HepG2 (cell line): ENCODE data around the gene PLXDC2. TPM values are rescaled to one million over a fixed set of nuclear protein-coding genes. Genes with fewer than 3 reads are reported as not detected.

ENCODE experiments used
- ATAC-seq: fragments of 200-7000 bp; cut with Tn5 transposase; 3 replicates; pipeline ENCODE4 v1.9.1; 2020; ENCODE audit warnings: mild to moderate bottlenecking, moderate library complexity
- BruUV-seq: library from RNA; stranded (reverse); fragments of 400-500 nt; replicated peaks from 2 replicates; lab custom pipeline; 2021; lab: Mats Ljungman, UMichigan
- CTCF ChIA-PET: fragments of 300-600 bp; formaldehyde crosslinking; extraction: SDS; loops from one replicate; lab custom pipeline; 2021; ENCODE audit warnings: low total read pairs, inconsistent platforms, low intra/inter-chr PET ratio; lab: Yijun Ruan, JAX
- POLR2A ChIA-PET: fragments of 350-600 bp; sonication (Branson Sonifier 250); formaldehyde crosslinking; loops from one replicate; lab custom pipeline; 2020; ENCODE audit warnings: antibody characterized with exemption, inconsistent platforms; lab: Yijun Ruan, JAX
- DNase-seq: peaks from one replicate; pipeline ENCODE4 v3.0.0-alpha.2; 2015; ENCODE audit warnings: low spot score
- FAIRE-seq: peaks from 3 replicates; lab custom pipeline; 2011; peaks lifted over from hg19 to GRCh38; lab: Jason Lieb, UNC
- H2AFZ ChIP-seq: one replicate; pipeline ENCODE4 v1.6.1; 2011; ENCODE audit warnings: low read length, inconsistent platforms
- H3K27ac ChIP-seq: fragments of 300-600 bp; 3 replicates; pipeline ENCODE4 v1.8.0; 2011; ENCODE audit warnings: mixed run types, mild to moderate bottlenecking, mixed read lengths, low read length, inconsistent platforms; ENCODE audit not compliant: insufficient read depth; ENCODE audit errors: extremely low read length
- H3K27me3 ChIP-seq, 2 experiments: fragments of 200-600 bp in 1 of 2; 2 replicates in 1 of 2; 3 replicates in 1 of 2; pipeline versions ENCODE4 v1.6.0 to v1.8.0; 2011; ENCODE audit warnings: low read length in 2 of 2, mild to moderate bottlenecking in 2 of 2, moderate library complexity in 2 of 2, inconsistent platforms in 1 of 2; ENCODE audit not compliant: insufficient read depth in 2 of 2, control insufficient read depth in 1 of 2
- H3K36me3 ChIP-seq, 2 experiments: fragments of 200-600 bp in 1 of 2; replicated peaks in 1 of 2; 2 replicates in 1 of 2; 3 replicates in 1 of 2; pipeline versions ENCODE4 v1.5.1 to v1.8.0; 2011; ENCODE audit warnings: low read length in 2 of 2, inconsistent platforms in 1 of 2; ENCODE audit not compliant: insufficient read depth in 2 of 2, control insufficient read depth in 1 of 2
- H3K4me1 ChIP-seq: 2 replicates; pipeline ENCODE4 v1.5.1; 2012; ENCODE audit warnings: low read length, inconsistent platforms; ENCODE audit not compliant: insufficient read depth
- H3K4me2 ChIP-seq: 2 replicates; pipeline ENCODE4 v1.6.0; 2011; ENCODE audit warnings: low read depth, low read length, inconsistent platforms
- H3K4me3 ChIP-seq, 3 experiments: fragments of 200-600 bp in 1 of 3; sonication (generic), shearing (Covaris generic) in 1 of 3; replicated peaks in 1 of 3; 2 replicates each; pipeline ENCODE4 v1.5.1; 2011 to 2016; ENCODE audit warnings: low read length in 3 of 3, inconsistent platforms in 2 of 3, low read depth in 2 of 3, mild to moderate bottlenecking in 2 of 3, control low read depth in 1 of 3, mixed read lengths in 1 of 3; ENCODE audit not compliant: insufficient read depth in 1 of 3
- H3K79me2 ChIP-seq: one replicate; pipeline ENCODE4 v1.6.1; 2011; ENCODE audit warnings: low read length, inconsistent platforms; ENCODE audit not compliant: insufficient read depth
- H3K9ac ChIP-seq: 2 replicates; pipeline ENCODE4 v1.6.0; 2011; ENCODE audit warnings: mild to moderate bottlenecking, low read depth, low read length, inconsistent platforms; ENCODE audit not compliant: insufficient read depth
- H3K9me3 ChIP-seq: 2 replicates; pipeline ENCODE4 v1.5.1; 2012; ENCODE audit warnings: mild to moderate bottlenecking, low read length
- H4K20me1 ChIP-seq: 2 replicates; pipeline ENCODE4 v1.6.0; 2011; ENCODE audit warnings: inconsistent platforms, mild to moderate bottlenecking, low read length, moderate library complexity; ENCODE audit not compliant: insufficient read depth
- ELF4 ChIP-seq: sonication (generic); formaldehyde crosslinking; IDR thresholded peaks from 2 replicates; pipeline ENCODE4 v1.5.0; 2020; ENCODE audit warnings: missing genetic modification reagents, mild to moderate bottlenecking, moderate library complexity, borderline replicate concordance
- GZF1 ChIP-seq: sonication (generic); formaldehyde crosslinking; IDR thresholded peaks from 2 replicates; pipeline ENCODE4 v1.5.1; 2020; ENCODE audit warnings: mild to moderate bottlenecking, missing genetic modification reagents
- HDAC1 ChIP-seq: sonication (generic); formaldehyde crosslinking; IDR thresholded peaks from 2 replicates; pipeline ENCODE4 v1.5.1; 2020; ENCODE audit warnings: mild to moderate bottlenecking, missing genetic modification reagents
- LCORL ChIP-seq, 2 experiments: fragments of 450-650 bp in 1 of 2; sonication (generic) in 1 of 2; formaldehyde crosslinking in 1 of 2; IDR thresholded peaks; 2 replicates each; pipeline versions ENCODE4 v1.5.0 to v1.6.1; 2017 to 2020; ENCODE audit warnings: antibody characterized with exemption in 1 of 2, missing genetic modification reagents in 1 of 2
- MAF1 ChIP-seq: sonication (generic); formaldehyde crosslinking; IDR thresholded peaks from 2 replicates; pipeline ENCODE4 v1.5.0; 2020; ENCODE audit warnings: missing genetic modification reagents, borderline replicate concordance
- ZNF777 ChIP-seq: sonication (generic); formaldehyde crosslinking; IDR thresholded peaks from 2 replicates; pipeline ENCODE4 v1.4.0; 2020; ENCODE audit warnings: missing genetic modification reagents
- WGBS: methylation state at CpG from one replicate; pipeline ENCODE4 v1.1.6; 2017; ENCODE audit warnings: low lambda C conversion rate; 5-methylcytosine and 5-hydroxymethylcytosine counted together
- in situ Hi-C: cut with HindIII; loops from 2 replicates; pipeline ENCODE4 v1.10.0; 2017; ENCODE audit warnings: low pct_unique_long_range_greater_than_20kb; ENCODE audit not compliant: extremely low pct_ligation_motif_present
- intact Hi-C: fragments of 100-400 bp; cut with micrococcal nuclease; formaldehyde crosslinking; loops from one replicate; pipeline ENCODE4 v1.10.0; 2022; ENCODE audit not compliant: unreplicated experiment
- polyA plus RNA-seq, 8 experiments: library from polyadenylated mRNA; depleted of rRNA in 3 of 8; stranded (reverse) in 7 of 8; unstranded in 1 of 8; fragments of >200 nt; fragmentation: Illumina TruSeq in 4 of 8; extraction: Trizol in 4 of 8; gene quantifications; 2 replicates each; pipeline versions ENCODE4 v1.2.1 to v1.2.3, GENCODE V29; 2011 to 2016; ENCODE audit warnings: low read depth in 4 of 8, missing spikeins in 1 of 8, mixed read lengths in 1 of 8; ENCODE audit not compliant: insufficient read depth in 1 of 8
- total RNA-seq, 5 experiments: library from RNA; depleted of rRNA; stranded (reverse); fragments of >200 nt; fragmentation: Illumina TruSeq; extraction: Trizol; gene quantifications; 2 replicates each; pipeline ENCODE4 v1.2.3, GENCODE V29; 2016; ENCODE audit warnings: low read depth in 1 of 5
- TF ChIP-seq, protein P1 (sequence below): sonication (generic); formaldehyde crosslinking; IDR thresholded peaks from 2 replicates; pipeline ENCODE4 v1.5.1; 2020; ENCODE audit warnings: mild to moderate bottlenecking, missing genetic modification reagents, moderate library complexity
- TF ChIP-seq, protein P2 (sequence below): sonication (generic); formaldehyde crosslinking; IDR thresholded peaks from 2 replicates; pipeline ENCODE4 v1.4.0; 2020; ENCODE audit warnings: missing genetic modification reagents
- TF ChIP-seq, protein P3 (sequence below): IDR thresholded peaks from 2 replicates; pipeline ENCODE4 v1.6.1; 2018; ENCODE audit warnings: missing genetic modification reagents, mild to moderate bottlenecking, missing compliant biosample characterization

The PLXDC2 gene
- total and polyA plus RNA-seq, 2 of the 13 experiments (the other 11 are each of a cell fraction or from before 2014, with no cell fraction given) = 2.1 to 2.4 TPM

DNA sequence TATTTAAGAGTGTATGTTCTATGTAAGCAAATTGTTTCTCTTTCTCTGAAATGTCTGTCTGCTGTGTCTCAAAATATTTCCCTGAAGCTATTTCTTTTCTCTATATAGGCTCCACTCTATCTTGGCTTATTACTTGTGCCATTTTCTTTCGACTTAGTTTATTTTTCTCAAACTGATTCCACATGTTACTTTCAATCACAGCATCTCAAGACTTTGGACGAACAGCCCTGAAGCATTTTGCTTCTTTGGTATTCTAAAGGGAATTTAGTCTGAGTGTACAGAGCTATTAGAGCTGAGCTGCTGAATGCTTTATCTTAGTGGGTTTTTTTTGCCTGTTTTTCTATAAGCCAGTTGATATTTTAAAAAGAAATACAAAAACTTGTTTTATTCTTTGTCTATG is 95.7 kb downstream of the PLXDC2 start:
- Histone ChIP-seq H3K9ac (no peak overlapping the region), H3K27ac (no peak overlapping the region), H4K20me1 (no peaks in the 10 kb centered on the region), H3K79me2 (no peaks in the 10 kb centered on the region), H3K4me2 (no peak overlapping the region), H3K27me3 (no peaks in the 10 kb centered on the region), H3K4me3 (no peak overlapping the region), H2AFZ (no peak overlapping the region), H3K9me3 (no peaks in the 10 kb centered on the region), H3K4me1 (0 out of 2 replicates have a peak, but pooled peaks cover 4% of the 10 kb centered on the region), H3K36me3 (no peaks in the 10 kb centered on the region)
- in situ Hi-C loops (no loop called here), intact Hi-C loops (no loop called here)
- no peak for TF ChIP-seq GZF1 (CRISPR knock-in tag)
- TF ChIP-seq HDAC1 (CRISPR knock-in tag) = no peak
- TF ChIP-seq, protein P1, sequence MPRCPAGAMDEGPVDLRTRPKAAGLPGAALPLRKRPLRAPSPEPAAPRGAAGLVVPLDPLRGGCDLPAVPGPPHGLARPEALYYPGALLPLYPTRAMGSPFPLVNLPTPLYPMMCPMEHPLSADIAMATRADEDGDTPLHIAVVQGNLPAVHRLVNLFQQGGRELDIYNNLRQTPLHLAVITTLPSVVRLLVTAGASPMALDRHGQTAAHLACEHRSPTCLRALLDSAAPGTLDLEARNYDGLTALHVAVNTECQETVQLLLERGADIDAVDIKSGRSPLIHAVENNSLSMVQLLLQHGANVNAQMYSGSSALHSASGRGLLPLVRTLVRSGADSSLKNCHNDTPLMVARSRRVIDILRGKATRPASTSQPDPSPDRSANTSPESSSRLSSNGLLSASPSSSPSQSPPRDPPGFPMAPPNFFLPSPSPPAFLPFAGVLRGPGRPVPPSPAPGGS (CRISPR knock-in tag) = no peak
- TF ChIP-seq, protein P2, sequence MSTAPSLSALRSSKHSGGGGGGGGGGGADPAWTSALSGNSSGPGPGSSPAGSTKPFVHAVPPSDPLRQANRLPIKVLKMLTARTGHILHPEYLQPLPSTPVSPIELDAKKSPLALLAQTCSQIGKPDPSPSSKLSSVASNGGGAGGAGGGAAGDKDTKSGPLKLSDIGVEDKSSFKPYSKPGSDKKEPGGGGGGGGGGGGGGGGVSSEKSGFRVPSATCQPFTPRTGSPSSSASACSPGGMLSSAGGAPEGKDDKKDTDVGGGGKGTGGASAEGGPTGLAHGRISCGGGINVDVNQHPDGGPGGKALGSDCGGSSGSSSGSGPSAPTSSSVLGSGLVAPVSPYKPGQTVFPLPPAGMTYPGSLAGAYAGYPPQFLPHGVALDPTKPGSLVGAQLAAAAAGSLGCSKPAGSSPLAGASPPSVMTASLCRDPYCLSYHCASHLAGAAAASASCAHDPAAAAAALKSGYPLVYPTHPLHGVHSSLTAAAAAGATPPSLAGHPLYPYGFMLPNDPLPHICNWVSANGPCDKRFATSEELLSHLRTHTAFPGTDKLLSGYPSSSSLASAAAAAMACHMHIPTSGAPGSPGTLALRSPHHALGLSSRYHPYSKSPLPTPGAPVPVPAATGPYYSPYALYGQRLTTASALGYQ (CRISPR knock-in tag) = no peak
- no peak for TF ChIP-seq LCORL (IDR thresholded peaks at IDR 0.05)
- TF ChIP-seq LCORL (CRISPR knock-in tag; IDR thresholded peaks at IDR 0.05) = no peak
- no peak for TF ChIP-seq ZNF777 (CRISPR knock-in tag)
- TF ChIP-seq MAF1 (CRISPR knock-in tag) = no peak
- no peak for TF ChIP-seq ELF4
- TF ChIP-seq, protein P3, sequence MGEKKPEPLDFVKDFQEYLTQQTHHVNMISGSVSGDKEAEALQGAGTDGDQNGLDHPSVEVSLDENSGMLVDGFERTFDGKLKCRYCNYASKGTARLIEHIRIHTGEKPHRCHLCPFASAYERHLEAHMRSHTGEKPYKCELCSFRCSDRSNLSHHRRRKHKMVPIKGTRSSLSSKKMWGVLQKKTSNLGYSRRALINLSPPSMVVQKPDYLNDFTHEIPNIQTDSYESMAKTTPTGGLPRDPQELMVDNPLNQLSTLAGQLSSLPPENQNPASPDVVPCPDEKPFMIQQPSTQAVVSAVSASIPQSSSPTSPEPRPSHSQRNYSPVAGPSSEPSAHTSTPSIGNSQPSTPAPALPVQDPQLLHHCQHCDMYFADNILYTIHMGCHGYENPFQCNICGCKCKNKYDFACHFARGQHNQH (CRISPR knock-in tag) = no peak
- WGBS = 21% methylated on average over 2 of the region's 2 CpGs
- ChIA-PET POLR2A (no interaction called here), CTCF (no interaction called here)
- BruUV-seq = no TSS peak
- ATAC-seq (no peak), FAIRE-seq (no peak), DNase-seq (no peak)
